Activated T-cell treated with anti-CD3 and anti-CD28 coated beads for 48 hours (primary cell): ENCODE data around the gene FBXL5.

ENCODE experiments used
- DNase-seq: peaks from one replicate; pipeline ENCODE4 v3.0.0-alpha.2; 2020; ENCODE audit warnings: low read depth

The FBXL5 gene

GRCh38 chr4:15557786-15558550 lies 97.2 kb downstream of the FBXL5 start:
- no peak for DNase-seq

GRCh38 chr4:15556511-15557092 lies 98.6 kb downstream of the FBXL5 start:
- no peak for DNase-seq
